ENCODE results near the gene PARP1.
"Not testable (repeated sequence)": the region's sequence is repeated elsewhere in the genome, so short reads cannot be mapped to it uniquely, and the experiment has no call there.

PARP1 gene

DNA sequence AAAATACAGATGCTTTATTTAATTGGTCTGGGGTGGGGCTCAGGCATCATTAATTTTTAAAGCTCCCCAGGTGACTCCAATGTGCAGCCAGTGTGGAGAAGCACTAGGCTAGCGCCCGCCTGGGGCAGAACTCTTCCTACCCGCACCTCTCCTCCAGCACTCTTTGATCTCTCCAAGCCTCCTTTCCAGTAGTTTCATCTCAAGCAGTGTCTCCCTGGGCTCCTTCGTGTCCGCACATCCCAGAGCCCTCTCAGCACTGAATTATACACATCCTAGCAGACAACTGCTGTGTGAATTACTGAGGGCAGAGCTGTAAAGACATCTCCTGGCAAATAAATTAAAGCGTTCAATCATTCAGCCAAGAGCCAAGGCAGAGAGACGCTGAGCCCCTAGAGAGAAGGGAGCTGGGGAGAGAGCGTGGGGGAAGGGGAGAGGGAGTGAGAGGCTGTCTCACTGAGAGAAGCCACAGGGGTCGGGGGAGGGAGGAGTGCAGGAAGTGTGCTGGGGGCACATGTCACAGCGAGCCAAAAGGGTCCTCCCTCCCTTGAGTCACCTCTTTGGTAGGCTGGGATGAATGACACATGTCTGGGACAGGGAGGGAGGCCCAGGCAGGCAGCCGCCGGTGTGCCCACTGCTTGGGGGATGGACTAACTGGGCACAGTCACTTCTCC, 21.0 kb upstream of the PARP1 start:
- DNase-seq: no peak

DNA sequence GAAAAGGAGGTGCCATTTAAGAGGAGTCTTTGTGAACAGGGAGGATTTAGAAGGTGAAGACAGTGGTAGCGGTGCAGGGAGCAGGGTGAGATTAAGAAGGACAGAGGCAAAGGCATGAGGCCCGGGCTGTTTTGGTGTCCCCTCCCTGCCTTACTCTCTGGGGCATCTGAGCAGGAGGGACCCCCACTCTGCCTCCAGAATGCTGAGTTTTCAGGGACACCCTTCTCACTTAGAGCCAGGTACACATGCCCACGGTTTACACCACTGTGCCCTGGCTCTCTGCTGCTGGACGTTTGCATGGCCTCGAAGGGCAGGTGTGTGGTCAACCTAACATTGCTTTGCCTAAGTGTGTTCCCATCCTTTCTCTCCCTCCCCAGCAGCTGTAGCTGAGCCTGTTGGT, 20.5 kb upstream of the PARP1 start:
- no peak for DNase-seq

DNA sequence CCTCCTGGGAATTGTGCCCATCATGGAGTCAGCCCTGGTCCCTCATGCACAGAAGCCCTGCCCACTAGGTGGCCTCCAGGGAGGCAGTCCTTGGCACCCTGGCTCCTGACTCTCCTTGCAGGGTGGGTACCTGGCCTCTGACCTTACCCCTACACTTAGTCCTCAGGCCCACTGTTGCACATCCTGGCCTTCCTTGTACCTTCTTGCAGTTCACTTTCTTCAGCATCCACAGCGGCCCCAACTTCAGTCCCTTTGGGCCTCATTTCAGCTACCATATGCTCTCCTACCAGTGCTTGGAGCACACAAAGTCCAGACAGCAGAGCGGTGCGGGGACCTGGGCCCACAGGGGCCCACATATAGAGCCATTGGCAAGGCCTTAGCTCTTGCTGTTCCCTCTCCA, 19.2 kb upstream of the PARP1 start:
- no peak for DNase-seq

DNA sequence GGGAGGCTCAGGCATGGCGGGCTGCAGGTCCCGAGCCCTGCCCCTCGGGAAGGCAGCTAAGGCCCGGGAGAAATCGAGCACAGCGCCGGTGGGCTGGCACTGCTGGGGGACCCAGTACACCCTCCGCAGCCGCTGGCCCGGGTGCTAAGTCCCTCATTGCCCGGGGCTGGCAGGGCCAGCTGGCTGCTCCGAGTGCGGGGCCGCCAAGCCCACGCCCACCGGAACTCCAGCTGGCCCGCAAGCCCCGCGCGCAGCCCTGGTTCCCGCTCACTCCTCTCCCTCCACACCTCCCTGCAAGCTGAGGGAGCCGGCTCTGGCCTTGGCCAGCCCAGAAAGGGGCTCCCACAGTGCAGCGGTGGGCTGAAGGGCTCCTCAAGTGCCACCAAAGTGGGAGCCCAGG, 18.5 kb upstream of the PARP1 start:
- not testable (repeated sequence) for DNase-seq

DNA sequence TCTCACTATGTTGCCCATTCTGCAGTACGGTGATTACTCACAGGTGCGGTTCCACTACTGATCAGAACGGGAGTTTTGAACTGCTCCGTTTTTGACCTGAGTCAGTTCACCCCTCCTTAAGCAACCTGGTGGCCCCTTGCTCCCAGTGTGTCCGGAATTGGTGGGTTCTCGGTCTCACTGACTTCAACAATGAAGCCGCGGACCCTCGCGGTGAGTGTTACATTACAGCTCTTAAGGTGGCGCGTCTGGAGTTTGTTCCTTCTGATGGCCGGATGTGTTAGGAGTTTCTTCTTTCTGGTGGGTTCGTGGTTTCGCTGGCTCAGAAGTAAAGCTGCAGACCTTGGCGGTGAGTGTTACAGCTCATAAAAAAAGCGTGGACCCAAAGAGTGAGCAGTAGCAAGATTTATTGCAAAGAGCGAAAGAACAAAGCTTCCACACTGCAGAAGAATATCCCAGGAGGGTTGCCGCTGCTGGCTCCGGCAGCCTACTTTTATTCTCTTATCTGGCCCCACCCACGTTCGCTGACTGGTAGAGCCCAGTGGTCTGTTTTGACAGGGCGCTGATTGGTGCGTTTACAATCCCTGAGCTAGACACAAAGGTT, 17.6 kb upstream of the PARP1 start:
- peak; percentile 20 for DNase-seq

DNA sequence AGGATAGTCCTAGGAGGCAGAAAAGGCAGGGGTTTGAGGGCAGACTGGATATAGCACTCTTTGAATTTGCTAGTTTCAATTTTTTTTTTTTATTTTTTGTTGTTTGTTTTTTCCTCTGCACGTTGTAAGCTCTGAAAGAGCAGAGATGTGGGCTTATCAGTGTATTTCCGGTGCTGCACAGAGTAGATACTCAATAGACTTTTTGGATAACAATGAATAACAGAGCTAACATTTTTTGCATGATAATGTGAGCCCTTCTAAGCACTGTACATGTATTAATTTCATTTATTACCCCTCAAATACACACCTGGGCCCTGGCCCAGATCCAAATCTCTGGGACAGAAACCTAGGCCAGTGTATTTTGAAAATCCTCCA, 17.1 kb upstream of the PARP1 start:
- no peak for DNase-seq

DNA sequence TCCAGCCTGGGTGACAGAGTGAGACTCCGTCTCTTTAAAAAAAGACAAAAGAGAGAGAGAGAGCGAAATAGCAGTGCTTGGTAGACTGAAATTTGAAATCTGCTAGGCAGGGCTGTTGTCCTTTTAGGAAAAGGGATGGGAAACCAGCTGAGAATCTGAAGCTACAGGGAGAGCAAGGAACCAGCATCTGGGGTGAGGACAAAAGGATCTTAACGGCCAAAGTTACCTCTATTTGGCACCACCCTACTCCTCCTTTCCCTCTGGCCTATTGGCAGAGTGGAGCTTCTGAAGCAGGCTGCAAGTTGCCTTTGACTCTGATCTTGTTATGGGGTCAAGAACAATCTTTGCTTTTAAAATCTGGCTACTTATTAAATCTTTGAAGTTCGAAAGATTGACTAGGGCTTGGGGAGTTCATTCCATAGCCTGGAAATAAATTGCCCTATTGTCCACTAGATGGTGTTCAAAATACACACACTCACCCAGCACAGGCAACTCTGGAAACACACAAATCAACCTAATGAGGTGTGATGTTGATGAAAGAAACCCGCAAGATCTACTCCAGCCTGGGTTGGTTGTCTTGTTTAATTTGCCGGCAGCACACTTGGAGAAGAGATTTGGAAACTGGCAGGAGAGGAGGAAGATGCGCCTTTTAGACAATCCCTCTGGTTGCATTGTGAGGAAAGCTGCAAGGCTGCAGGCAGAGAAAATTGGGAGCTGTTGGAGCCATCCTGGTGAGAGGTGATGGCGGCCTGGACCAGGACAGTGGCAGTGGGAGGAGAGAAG, 16.5 kb upstream of the PARP1 start:
- DNase-seq: no peak

DNA sequence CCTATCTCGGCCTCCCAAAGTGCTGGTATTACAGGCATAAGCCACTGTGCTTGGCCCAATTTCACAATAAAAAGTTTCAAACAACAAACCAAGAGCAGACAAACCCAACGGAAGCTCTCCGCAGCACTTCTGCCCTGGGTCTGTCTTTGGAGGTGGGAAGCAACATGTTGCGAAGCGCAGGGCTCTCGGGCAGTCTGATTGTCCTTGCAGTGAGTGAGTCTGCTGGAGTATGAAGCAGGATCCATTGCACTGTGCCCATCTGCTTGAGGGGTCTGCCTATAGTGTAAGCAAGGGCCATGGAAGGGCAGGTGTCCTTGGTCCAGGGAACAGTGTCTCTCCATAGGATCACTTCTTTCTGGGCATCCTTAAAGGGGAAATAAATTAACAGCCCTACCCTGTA, 14.6 kb upstream of the PARP1 start:
- DNase-seq: no peak

DNA sequence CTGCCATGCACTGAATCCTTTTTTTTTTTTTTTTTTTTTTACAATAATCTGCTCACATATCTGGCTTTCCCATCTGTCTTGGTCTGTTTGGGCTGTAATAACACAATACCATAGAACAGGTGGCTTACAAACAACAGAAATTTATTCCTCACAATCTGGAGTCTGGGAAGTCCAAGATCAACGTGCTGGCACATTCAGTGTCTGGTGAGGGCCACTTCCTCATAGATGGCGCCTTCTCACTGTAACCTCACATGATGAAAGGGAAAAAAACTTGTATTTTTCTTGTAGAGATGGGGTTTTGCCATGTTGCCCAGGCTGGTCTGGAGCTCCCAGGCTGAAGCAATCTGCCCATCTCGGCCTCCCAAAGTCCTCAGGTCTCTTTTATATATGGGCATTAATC, 13.0 kb upstream of the PARP1 start:
- DNase-seq: no peak

DNA sequence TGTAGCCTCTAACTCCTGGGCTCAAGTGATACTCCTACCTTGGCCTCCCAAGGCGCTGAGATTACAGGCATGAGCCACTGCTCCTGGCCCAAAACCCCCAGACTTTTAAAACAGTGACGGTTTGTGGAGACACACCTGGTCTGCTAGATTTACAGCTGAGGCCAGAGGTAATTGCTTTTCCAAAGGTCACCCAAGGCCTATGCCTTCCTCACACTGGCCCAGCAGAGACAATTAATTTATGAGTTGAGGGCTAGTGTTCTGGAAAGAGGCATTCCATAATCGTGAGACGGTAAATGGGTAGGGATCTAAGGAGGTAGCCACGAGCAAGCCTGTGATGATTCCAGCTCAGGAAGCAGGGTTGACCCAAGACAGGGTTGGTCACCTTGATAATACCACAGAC, 12.4 kb upstream of the PARP1 start:
- no peak for DNase-seq

DNA sequence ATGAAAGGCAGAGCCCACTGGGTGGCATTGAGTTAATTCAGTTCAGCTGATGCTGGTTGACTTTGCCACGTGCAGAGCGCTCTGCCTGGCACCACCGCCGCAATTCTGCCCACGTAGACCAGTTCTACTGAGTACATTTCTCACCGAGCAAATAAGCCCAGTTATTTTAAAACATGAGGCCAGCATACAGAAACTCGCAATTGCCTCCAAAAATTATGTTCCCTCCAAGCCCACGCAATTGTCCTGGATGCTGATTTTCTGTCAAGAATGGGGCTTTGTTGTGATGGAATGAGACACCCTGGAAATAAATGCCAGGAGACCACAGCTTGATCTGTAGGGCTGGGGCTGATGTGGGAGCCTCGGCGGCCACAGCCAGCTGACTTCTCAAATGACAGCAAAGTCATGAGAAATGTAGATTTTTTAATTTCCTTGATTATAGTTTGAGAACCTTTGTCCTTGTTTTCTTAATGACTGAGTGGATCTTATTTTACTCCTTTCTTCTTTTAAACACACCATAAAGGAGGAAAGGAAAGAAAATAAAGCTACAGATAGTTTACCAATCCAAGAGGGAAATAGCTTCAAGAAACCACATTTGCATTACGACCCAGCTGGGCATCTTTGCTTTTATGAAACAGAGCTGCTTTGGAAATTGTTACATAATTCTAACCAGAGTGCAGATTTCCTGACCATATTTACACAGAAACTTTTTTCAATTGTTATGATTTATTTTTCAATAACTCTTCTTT, 11.6 kb upstream of the PARP1 start:
- no peak for DNase-seq

DNA sequence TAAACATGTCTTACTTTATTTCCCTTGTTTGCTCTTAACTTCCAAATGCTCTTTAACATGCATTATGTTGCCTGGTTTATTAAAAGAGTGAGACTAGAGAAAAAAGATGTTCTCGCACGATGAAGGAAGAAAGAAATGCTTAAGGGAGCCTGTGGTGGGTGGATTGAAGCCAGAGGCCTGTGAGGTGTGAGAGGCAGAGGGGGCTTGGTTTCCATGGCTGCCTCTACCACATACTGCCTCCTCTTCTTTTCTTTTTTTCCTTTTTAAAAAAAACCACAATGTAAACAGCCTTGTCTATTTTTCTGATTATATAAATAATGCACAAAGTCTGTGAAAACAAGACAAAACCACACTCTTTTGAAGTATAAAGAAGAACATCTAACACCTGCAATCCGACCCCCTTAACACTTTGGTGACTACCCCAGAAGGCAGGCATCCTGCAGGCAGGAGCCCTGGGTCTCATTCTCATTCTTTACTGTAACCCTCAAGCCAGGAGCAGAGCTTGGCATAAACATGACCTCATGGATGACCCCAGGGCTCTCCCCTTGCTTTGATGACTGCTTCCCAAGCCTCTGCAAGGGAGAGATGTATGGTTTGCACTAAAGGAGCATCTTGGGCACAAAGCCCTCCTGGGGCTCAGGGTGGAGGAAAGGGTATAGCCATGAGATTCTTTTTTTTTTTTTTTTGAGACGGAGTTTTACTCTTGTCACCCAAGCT, 10.1 kb upstream of the PARP1 start:
- DNase-seq: no peak

DNA sequence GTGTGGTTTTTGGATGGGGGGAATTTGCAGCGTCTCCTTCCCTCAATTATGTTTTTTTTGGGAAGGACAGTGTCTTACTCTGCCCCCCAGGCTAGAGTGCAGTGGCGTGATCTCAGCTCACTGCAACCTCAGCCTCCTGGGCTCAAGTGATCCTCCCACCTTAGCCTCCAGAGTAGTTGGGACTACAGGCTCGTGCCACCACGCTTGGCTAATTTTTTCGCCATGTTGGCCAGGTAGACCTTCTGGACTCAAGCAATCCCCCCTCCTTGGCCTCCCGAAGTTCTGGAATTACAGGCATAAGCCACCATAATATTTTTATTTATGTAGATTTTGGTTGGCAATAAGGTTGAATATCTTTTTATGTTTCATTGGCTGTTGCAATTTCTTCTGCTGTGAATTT, 9.5 kb upstream of the PARP1 start:
- no peak for DNase-seq

DNA sequence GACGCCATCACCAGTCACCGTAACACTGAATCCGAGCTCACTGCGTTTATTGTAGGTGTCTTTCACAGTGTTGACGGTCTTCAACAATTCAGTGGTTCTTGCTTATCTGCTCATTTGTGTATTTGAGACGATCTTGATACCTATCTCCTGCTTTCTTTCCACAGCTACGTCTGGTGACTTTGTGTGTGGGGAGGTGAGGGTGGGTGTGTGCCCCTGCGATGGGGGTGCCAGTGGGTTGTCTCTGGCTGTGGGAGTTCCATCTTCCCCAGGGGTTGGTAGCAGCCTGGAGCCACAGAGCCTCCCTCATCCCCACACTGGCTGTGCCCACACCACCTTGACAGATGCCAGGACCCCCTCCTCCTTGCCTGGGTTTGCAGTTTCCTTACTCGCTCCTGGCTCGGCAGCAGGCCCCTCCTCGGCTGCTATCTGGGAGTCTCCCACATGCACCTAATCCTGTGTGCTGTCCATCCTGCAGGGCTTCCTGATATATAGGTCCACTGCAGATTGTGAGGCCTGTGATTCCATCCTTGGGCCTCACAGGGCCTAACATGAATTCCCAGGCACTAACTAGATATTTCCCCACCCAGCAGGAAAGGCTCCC, 6.3 kb upstream of the PARP1 start:
- DNase-seq: no peak

DNA sequence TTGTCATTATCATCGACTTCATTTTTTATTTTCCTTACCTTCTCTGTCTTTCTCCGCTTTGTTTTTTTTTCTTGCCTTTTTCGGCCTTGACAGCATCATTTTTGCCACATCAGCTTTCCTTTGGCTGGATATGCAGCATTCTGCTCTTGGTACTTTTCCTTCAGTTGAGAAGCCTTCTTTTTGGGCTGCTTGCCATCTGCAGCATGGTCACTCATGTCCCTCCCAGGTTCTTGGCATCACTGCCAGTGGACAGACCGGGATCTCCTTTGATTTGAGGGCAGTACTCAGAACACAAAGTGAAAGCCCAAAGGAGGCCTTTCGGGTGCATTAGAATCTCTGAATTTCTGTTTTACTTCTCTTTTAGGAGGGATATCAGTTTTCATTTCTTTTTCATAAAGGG, 3.7 kb upstream of the PARP1 start:
- no peak for DNase-seq

DNA sequence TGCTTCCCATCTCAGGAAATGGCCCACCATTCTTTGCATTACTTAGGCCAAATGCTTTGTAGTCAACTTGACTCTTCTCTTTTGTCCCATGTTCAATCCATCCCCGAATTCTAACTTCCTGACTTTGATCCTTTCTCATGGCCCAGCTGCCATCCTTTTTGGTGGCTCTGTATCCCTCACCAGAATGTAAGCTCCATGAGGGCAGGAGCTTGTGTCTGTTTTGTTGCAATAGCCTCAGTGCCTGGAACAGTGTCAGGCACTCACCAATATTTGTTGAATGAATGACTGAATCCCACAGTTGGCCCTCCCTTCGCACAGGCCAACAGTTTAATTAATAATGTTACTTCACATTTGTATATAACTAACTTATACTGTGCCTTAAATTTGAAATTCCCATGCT, 3.1 kb upstream of the PARP1 start:
- no peak for DNase-seq

DNA sequence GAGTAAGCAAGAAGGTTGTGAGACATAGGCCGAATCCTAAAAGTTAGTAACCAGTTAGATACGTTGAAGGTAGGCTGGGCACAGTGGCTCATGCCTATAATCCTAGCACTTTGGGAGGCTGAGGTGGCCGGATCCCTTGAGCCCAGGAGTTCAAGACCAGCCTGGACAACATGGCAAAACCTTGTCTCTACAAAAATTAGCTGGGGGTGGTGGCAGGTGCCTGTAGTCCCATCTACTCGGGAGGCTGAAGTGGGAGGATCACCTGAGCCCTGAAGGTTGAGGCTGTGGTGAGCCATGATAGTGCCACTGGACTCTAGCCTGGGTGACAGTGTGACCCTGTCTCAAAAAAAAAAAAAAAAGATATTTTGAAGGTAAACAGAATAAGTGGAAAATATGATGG, 1.5 kb upstream of the PARP1 start:
- DNase-seq: no peak

DNA sequence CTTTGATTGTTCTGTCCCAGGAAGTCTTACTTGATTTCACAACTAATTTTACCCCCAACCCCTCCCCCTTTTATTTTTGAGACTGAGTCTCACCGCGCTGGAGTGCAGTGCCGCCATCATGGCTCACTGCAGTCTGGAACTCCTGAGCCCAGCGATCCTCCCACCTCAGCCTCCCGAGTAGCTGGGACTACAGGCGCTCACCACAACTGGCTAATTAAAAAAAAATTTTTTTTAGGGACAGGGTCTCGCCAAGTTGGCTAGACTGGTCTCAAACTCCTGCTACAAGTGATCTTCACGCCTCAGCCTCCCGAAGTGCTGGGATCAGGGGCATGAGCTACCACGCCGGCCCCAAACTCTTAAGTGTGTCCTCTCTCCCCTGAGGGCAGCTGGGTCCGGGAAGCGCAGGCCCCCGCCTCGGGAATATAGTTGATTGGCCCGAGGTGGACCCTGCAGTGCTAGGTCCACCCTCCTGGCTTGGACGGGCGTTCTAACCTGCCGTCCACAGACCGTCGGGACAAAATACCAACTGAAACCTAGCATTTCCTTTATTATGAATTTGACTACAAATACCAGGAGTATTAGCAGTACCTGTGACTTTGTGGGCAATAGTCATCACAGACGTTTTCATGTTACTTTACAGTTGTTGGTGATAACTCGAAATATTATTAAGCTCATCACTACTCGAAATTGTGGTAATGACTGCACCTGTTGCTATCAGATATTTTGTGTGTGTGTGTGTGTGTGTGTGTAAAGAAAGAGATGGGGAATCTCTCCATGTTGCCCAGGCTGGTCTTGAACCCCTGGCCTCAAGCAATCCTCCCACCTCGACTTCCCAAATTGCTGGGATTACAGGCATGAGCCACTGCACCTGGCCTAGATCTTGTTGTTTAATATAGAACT, 642 bp upstream of the PARP1 start:
- DNase-seq: no peak

DNA sequence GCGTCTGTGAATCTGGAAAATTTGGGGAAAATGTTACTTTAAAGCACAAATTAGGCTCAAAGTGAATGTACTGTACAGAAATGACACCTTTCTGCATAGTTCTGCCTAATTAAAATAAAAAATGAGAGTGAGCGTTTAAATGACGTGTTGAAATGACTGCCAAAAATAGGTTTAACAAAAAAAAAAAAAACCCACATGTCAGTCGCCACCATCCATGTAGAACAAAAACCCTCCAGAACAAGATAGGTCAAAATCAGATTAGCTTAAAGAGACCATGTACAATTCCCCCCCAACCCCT, 745 bp downstream of the PARP1 start:
- DNase-seq: no peak

DNA sequence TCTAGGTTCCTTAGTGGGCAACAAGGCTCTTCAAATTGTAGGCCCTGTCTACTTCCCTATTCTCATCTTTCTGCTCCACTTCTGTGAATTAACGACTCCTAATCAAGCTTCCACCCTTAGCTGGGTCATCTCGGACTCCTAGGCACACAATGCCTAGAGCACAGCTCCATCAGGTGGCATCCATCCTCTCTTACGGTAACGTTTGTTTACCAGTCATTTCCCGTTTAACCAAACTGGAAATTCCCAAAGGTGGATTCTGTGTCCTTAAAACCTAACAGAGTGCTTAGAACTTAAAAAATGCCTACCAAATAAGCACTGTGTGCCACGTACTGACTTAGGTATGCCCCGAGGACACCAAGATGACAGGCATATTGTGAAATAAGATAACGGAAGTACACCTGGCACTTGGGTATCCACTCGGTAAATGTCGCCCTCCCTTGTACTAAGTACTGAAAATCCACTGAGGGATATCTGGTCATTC, 1.5 kb downstream of the PARP1 start:
- DNase-seq: no peak

DNA sequence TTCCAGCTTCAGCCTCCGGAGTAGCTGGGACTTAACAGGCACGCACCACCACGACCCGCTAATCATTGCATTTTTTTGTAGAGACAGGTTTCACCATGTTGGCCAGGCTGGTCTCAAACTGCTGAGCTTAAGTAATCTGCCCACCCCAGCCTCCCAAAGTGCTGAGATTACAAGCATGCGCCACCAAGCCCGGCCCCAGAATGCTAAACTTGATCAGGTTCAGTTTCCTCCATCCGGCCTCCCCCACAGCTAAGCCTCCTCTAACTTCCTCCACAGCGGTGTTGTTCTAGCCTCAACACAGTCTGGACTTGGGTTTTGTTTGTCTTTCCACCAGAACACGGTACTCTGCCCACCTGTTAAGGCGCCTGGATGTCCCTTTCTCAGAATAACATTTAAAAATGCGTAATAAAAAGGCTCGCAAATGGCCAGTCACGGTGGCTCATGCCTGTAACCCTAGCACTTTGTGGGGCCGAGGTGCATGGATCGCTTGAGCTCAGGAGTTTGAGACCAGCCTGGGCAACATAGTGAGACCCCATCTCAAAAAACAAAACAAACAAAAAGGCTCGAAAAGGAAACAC, 2.4 kb downstream of the PARP1 start:
- no peak for DNase-seq

Measured in activated CD4-positive, alpha-beta T cell treated with anti-CD3 and anti-CD28 coated beads, Interleukin-2, amount 50 U/mL, for 1 hour (primary cell).